Vagina (tissue), 2 donors: Measurements from ENCODE around the gene SLC34A1.

Source experiments
- CTCF ChIP-seq, 3 experiments: fragments of 450-650 bp in 2 of 3; fragments of 200-600 bp in 1 of 3; sonication (generic) in 1 of 3; IDR thresholded peaks; one replicate each; pipeline ENCODE4 v1.5.1; 2017 to 2019; ENCODE audit warnings: antibody characterized with exemption in 3 of 3, mild to moderate bottlenecking in 2 of 3, moderate library complexity in 2 of 3
- POLR2A ChIP-seq, 2 donors: fragments of 450-650 bp; IDR thresholded peaks; one replicate each; pipeline ENCODE4 v1.6.1; 2017; ENCODE audit warnings: antibody characterized with exemption in 2 of 2, mild to moderate bottlenecking in 2 of 2, moderate library complexity in 2 of 2
- POLR2AphosphoS5 ChIP-seq, 2 donors: sonication (generic); formaldehyde crosslinking; IDR thresholded peaks; one replicate each; pipeline ENCODE4 v1.9.0; 2017; ENCODE audit warnings: antibody characterized with exemption in 2 of 2, mild to moderate bottlenecking in 2 of 2, low read depth in 1 of 2; ENCODE audit not compliant: insufficient read depth in 1 of 2

GRCh38 chr5:177404641-177405179, 20.5 kb downstream of the SLC34A1 start:
- TF ChIP-seq POLR2A (IDR thresholded peaks at IDR 0.05): no peak
- no peak for TF ChIP-seq CTCF (IDR thresholded peaks at IDR 0.05)
- TF ChIP-seq POLR2AphosphoS5 (IDR thresholded peaks at IDR 0.05; ENCODE audit: insufficient read depth in 1 of 2, low read depth in 1 of 2): no peak
